Neutrophil (primary cell): ENCODE results near the gene KRT39.

Source experiments
- H3K27ac ChIP-seq: fragments of 200-600 bp; sonication (generic); 2 replicates; pipeline ENCODE4 v1.5.1; 2016; ENCODE audit warnings: mild to moderate bottlenecking, moderate library complexity
- H3K27me3 ChIP-seq: fragments of 200-600 bp; sonication (generic); 2 replicates; pipeline ENCODE4 v1.6.0; 2016; ENCODE audit warnings: mild to moderate bottlenecking
- H3K36me3 ChIP-seq: fragments of 200-600 bp; sonication (generic); 2 replicates; pipeline ENCODE4 v1.5.1; 2017
- H3K4me1 ChIP-seq, 2 experiments: fragments of 200-600 bp in 1 of 2; sonication (generic) in 1 of 2; 1 replicate in 1 of 2; 2 replicates in 1 of 2; pipeline versions ENCODE4 v1.5.1 to v1.6.1; 2013 to 2016; ENCODE audit warnings: low read depth in 1 of 2, low read length in 1 of 2, mild to moderate bottlenecking in 1 of 2, moderate library complexity in 1 of 2; ENCODE audit not compliant: control insufficient read depth in 1 of 2, insufficient read depth in 1 of 2
- H3K4me3 ChIP-seq, 2 experiments: fragments of 200-600 bp in 1 of 2; sonication (generic) in 1 of 2; 1 replicate in 1 of 2; 2 replicates in 1 of 2; pipeline ENCODE4 v1.5.1; 2013 to 2016; ENCODE audit warnings: low read depth in 1 of 2, low read length in 1 of 2, mild to moderate bottlenecking in 1 of 2, moderate library complexity in 1 of 2
- H3K9me3 ChIP-seq: fragments of 200-600 bp; sonication (generic); 2 replicates; pipeline ENCODE4 v1.5.1; 2016
- TF ChIP-seq, protein P1 (sequence below): fragments of 200-600 bp; sonication (generic); IDR thresholded peaks from 2 replicates; pipeline ENCODE4 v1.5.1; 2016; ENCODE audit warnings: antibody characterized with exemption

The KRT39 gene

DNA sequence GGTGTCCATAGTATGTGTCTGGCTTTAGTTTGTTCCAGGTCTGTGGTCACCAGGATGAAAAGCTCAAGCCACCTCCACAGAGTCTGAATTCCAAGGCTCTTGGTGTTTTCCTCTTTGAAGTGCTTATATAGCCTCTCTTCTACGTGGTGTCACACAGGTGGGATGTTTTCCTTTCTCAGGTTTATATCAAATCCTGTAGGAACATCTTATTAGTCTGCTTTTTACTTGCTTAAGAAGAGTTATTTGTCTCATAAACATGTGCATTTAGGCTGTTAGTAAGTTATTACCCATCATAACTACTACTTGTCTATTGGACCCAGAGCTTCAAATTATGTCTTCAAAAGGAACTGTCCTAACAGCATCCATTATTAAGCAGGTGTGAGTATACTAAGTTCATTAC lies at the start of gene KRT39:
Gene KRT39 (minus strand): TSS at position 101 of the 400 bp plus-strand sequence. CDS start 92 bp downstream, at position 9.
- Histone ChIP-seq H3K27me3 (peaks cover 42% of the 10 kb centered on the region), H3K27ac (no peak within 1 kb of the TSS), H3K4me3 (no peak within 1 kb of the TSS), H3K9me3 (no peaks in the 10 kb centered on the region), H3K4me1 (peaks cover 0 to 2% of the 10 kb centered on the region in 2 experiments), H3K36me3 (no peaks in the 10 kb centered on the region)
- TF ChIP-seq, protein P1, sequence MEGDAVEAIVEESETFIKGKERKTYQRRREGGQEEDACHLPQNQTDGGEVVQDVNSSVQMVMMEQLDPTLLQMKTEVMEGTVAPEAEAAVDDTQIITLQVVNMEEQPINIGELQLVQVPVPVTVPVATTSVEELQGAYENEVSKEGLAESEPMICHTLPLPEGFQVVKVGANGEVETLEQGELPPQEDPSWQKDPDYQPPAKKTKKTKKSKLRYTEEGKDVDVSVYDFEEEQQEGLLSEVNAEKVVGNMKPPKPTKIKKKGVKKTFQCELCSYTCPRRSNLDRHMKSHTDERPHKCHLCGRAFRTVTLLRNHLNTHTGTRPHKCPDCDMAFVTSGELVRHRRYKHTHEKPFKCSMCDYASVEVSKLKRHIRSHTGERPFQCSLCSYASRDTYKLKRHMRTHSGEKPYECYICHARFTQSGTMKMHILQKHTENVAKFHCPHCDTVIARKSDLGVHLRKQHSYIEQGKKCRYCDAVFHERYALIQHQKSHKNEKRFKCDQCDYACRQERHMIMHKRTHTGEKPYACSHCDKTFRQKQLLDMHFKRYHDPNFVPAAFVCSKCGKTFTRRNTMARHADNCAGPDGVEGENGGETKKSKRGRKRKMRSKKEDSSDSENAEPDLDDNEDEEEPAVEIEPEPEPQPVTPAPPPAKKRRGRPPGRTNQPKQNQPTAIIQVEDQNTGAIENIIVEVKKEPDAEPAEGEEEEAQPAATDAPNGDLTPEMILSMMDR = no peak

DNA sequence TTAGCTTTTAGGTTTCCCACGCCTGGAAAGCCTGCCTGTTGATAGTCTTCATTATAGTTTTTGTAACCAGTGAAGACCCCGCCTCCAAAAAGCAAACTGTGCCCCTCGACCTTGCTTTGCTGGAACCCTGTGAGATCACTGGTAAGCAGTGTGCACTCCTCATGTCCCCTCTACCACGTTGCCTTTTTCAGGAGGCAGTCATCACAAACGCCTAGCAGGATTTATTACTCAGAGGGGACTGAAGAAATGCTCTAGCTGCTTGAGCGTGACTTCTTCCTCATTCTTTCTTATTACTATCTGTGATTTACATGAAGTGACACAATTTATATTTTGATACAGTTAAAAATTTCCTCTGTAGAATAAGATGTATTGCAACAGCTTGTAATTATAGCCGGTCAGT lies 48.7 kb upstream of the KRT39 start:
- H3K4me3 ChIP-seq = no peak overlapping the region
- H3K9me3 ChIP-seq = no peaks in the 10 kb centered on the region
- no peaks in the 10 kb centered on the region for H3K36me3 ChIP-seq
- peaks cover 13 to 15% of the 10 kb centered on the region in 2 experiments for H3K4me1 ChIP-seq
- H3K27me3 ChIP-seq = peaks cover 9% of the 10 kb centered on the region
- TF ChIP-seq, protein P1 = no peak
- no peak overlapping the region for H3K27ac ChIP-seq

DNA sequence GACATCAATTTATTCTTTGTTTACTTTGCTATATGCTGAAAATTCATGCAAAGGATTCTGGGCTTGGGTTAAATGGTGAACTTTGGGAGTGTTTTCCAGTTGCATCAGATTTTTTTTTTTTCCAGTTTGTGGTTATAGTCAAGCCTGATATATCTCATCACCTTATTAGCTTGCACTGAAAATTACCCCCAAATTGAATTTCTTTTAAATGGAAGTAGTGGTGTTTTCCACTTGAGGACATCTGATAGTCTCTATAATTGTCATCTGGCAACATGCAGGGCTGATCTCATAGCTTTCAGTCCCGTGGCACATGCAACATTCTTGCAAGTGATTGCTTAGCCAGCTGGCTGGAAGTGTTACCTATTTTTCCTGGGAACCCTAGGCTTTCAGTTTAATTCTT lies 46.9 kb upstream of the KRT39 start:
- TF ChIP-seq, protein P1 = no peak
- no peak overlapping the region for H3K4me3 ChIP-seq

DNA sequence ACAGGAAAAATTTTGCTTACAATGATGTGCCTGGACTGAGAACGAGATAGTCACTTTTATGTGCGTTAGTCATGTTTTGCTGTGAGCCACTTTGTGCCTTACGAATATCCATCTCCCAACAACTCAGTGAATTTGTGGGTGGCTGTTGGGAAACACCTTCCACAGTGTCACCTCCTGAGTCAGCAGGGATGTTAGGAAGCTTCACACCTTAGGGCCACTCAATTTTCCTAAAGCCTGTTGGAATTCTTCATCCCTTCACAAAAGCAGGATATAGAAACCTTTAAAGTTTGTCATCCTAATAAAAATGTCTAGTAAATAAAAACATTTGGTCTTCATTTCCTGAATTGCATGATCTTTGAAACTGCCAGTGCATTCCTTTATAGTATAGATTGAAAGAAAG lies 46.4 kb upstream of the KRT39 start:
- TF ChIP-seq, protein P1 = no peak
- no peak overlapping the region for H3K4me3 ChIP-seq
- H3K27me3 ChIP-seq = peaks cover 9% of the 10 kb centered on the region
- H3K4me1 ChIP-seq = peaks cover 6 to 8% of the 10 kb centered on the region in 2 experiments
- H3K36me3 ChIP-seq = no peaks in the 10 kb centered on the region
- H3K9me3 ChIP-seq = no peaks in the 10 kb centered on the region
- no peak overlapping the region for H3K27ac ChIP-seq

More for the DNA sequence above, 46.9 kb upstream of the KRT39 start:
- H3K4me1 ChIP-seq = peaks cover 10 to 12% of the 10 kb centered on the region in 2 experiments
- H3K36me3 ChIP-seq = no peaks in the 10 kb centered on the region
- H3K9me3 ChIP-seq = no peaks in the 10 kb centered on the region
- H3K27ac ChIP-seq = no peak overlapping the region
- H3K27me3 ChIP-seq = peaks cover 9% of the 10 kb centered on the region

DNA sequence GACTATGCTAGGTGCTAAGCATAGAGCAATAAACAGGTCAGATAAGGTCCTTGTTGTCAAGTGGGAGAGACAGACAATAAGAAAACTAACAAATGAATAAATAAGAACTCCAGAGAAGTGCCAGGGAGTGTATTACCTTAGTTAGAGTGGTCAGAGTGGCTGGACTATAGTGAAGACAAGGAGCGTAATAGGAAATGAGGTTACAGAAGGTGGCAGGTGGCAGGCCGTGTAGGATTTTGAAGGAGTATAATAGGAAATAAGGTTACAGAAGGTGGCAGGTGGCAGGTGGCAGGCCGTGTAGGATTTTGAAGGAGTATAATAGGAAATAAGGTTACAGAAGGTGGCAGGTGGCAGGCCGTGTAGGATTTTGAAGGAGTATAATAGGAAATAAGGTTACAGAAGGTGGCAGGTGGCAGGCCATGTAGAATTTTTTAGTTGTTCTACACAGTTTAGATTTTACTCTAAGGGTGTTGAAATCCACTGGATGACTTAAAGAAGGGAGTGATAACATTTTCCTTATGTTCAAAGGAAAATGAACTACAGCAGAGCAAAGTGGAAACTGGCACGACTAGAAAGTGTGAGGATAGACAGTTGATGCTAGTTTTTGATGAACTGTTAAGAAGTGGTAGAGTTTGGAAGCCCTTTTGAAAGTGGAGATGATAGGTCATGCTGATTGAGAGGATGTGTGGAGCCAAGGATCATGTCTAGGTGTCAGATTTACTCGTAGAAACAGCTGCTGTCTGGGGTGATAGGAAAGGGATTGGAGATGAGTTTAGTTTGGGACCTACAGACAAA lies 45.8 kb upstream of the KRT39 start:
- Histone ChIP-seq H3K9me3 (no peaks in the 10 kb centered on the region), H3K27ac (no peak overlapping the region), H3K4me3 (no peak overlapping the region), H3K36me3 (no peaks in the 10 kb centered on the region), H3K4me1 (peaks cover 0 to 2% of the 10 kb centered on the region in 2 experiments), H3K27me3 (peaks cover 9% of the 10 kb centered on the region)
- TF ChIP-seq, protein P1 = no peak
